Stimulated activated CD8-positive, alpha-beta memory T cell treated with anti-CD3 and anti-CD28 coated beads, Interleukin-12 subunit alpha, Interleukin-12 subunit beta, amount 100 ng/mL, for 4 hours (primary cell): ENCODE results near the gene DNAH17.

Experiments
- DNase-seq: peaks from one replicate; pipeline ENCODE4 v3.0.0-alpha.2; 2020; ENCODE audit warnings: low read depth

Gene DNAH17

GRCh38 chr17:78428836-78429617 is 148.2 kb downstream of the DNAH17 start:
- DNase-seq, result no peak

GRCh38 chr17:78428025-78428575 is 149.1 kb downstream of the DNAH17 start:
- DNase-seq, result no peak

- no peak for DNase-seq
Measured at GRCh38 chr17:78427140-78427539, 150.1 kb downstream of the DNAH17 start.

GRCh38 chr17:78426293-78426879 is 150.8 kb downstream of the DNAH17 start:
- DNase-seq, result no peak

GRCh38 chr17:78425429-78425828 is 151.8 kb downstream of the DNAH17 start:
- DNase-seq, result no peak

GRCh38 chr17:78423961-78424675 is 153.1 kb downstream of the DNAH17 start:
- DNase-seq, result no peak

- DNase-seq, result no peak
Measured at GRCh38 chr17:78422872-78423588, 154.2 kb downstream of the DNAH17 start.

GRCh38 chr17:78422267-78422605 is 155.0 kb downstream of the DNAH17 start:
- DNase-seq, result no peak

- peak; percentile 43 for DNase-seq
Measured at GRCh38 chr17:78421534-78422266, 155.5 kb downstream of the DNAH17 start.

GRCh38 chr17:78421084-78421533 is 156.1 kb downstream of the DNAH17 start:
- DNase-seq, result no peak

GRCh38 chr17:78419970-78420815 is 157.0 kb downstream of the DNAH17 start:
- no peak for DNase-seq

GRCh38 chr17:78418326-78419026 is 158.7 kb downstream of the DNAH17 start:
- no peak for DNase-seq

- no peak for DNase-seq
Measured at GRCh38 chr17:78417531-78417909, 159.7 kb downstream of the DNAH17 start.

GRCh38 chr17:78416791-78417530 is 160.2 kb downstream of the DNAH17 start:
- DNase-seq, result no peak

GRCh38 chr17:78415821-78416711 is 161.1 kb downstream of the DNAH17 start:
- DNase-seq, result no peak

- peak; percentile 28 for DNase-seq
Measured at GRCh38 chr17:78414178-78415162, 162.7 kb downstream of the DNAH17 start.

GRCh38 chr17:78412403-78412802 is 164.8 kb downstream of the DNAH17 start:
- DNase-seq, result no peak
